NCI-H2081 (cell line): Measurements from ENCODE around the gene BBS9.
"Not testable (repeated sequence)": the region's sequence is repeated elsewhere in the genome, so short reads cannot be mapped to it uniquely, and the experiment has no call there.

Experiments
- DNase-seq, 2 experiments: peaks; one replicate each; lab custom pipeline; 2025; lab: John Stamatoyannopoulos, UW

BBS9 gene

GRCh38 chr7:33432821-33433220, 303.5 kb downstream of the BBS9 start:
- DNase-seq: no peak

GRCh38 chr7:33433357-33433756, 304.0 kb downstream of the BBS9 start:
- no peak for DNase-seq

DNA sequence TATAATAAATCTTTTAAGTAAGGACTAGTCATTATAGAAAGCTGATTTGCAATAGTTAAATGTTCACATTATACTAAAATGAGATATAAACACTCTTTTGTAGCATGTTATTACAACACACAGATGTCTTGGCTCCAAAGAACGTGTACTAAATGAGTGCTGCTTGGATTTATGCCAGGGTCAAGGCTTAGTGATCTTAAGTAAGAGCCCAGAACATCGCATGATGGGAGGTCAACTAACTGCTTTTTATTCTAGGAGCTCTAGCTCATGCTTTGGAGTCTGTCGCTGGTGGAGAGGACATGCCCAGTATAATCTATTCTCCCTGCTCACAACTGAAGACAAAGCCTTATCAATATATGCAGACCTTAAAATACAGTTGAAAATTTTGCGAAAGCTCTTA, 315.1 kb downstream of the BBS9 start:
- DNase-seq: no peak

DNA sequence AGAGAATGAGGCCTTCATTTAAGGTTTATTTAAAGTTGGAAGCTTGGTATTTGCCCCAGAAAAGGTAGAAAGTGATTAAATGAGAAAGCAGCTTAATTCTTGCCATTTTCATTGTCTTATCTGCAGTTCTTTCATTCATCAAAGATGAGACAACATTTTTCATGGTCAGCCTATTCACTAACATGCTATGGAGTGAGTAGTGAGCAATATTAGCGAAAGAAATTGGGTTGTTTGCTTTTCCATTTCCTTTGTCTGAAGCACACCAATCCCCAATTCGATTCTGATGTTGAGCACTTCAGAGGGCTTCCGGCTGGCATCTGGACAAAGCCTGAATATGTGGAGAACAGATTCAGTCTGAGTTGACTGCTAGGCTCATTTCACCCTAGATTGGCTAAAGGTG, 317.2 kb downstream of the BBS9 start:
- DNase-seq: peak in 1 of 2 experiments; percentile 40

DNA sequence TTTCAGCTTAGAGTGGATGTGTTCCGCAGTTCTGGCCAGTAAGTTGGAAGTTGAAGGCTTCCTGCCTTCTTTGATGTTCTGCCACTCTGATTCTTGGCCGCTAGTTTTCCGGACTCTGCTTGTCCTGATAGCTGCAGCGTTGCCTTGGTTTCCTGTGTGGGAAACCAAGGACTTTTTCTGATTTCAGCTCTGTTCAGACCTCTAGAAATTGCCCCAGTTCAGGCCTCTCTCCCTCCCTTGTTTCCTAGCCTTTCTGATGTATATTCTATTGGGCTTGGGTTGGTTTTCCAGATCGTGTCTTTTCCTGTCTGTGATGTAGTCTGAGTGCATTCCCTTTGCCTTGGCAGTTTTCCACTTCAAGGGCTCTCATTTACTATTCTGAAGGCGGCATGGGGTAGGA, 318.7 kb downstream of the BBS9 start:
- no peak for DNase-seq

DNA sequence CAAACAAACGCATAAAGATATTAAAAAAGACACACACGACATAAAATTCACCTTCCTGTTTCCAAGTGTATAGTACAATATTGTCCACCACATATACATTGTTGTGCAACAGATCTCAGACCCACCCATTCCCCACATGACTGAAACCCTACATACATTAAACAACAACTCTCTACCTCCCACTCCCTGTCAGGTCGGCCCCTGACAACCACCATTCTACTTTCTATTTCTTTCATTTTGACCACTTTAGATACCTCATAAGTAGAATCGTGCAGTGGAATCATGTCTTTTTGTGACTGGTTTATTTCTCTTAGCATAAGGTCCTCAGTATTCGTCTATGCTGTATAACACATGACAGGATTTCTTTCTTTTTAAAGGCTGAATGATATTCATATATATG, 320.5 kb downstream of the BBS9 start:
- DNase-seq: no peak

- no peak for DNase-seq
Observed at GRCh38 chr7:33452805-33453502, 323.6 kb downstream of the BBS9 start.

DNA sequence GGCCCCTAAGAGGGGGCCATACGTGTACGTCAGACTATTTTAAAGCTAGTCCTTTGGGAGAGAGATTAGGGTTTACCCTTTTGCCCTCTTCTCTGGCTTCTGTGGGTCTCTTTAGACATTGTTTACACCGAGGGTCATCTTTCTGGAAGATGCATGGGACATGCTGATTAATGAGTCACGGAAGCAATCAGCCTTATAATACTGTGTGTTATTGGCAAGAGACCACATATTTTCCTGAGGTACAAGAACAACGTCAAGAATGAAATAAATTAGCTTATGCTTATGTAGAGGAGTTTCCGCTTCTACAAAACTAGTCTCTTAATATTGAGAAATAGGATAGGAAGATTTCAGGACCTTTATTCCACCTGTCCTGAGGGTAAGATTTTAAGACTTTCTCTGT, 327.7 kb downstream of the BBS9 start:
- DNase-seq: no peak

GRCh38 chr7:33458581-33458980, 329.2 kb downstream of the BBS9 start:
- DNase-seq: no peak

- DNase-seq: peak; percentile 15 to 23
Observed at GRCh38 chr7:33459340-33459751, 330.0 kb downstream of the BBS9 start.

- no peak for DNase-seq
Observed at GRCh38 chr7:33463131-33463530, 333.8 kb downstream of the BBS9 start.

GRCh38 chr7:33466203-33466602, 336.8 kb downstream of the BBS9 start:
- no peak for DNase-seq

DNA sequence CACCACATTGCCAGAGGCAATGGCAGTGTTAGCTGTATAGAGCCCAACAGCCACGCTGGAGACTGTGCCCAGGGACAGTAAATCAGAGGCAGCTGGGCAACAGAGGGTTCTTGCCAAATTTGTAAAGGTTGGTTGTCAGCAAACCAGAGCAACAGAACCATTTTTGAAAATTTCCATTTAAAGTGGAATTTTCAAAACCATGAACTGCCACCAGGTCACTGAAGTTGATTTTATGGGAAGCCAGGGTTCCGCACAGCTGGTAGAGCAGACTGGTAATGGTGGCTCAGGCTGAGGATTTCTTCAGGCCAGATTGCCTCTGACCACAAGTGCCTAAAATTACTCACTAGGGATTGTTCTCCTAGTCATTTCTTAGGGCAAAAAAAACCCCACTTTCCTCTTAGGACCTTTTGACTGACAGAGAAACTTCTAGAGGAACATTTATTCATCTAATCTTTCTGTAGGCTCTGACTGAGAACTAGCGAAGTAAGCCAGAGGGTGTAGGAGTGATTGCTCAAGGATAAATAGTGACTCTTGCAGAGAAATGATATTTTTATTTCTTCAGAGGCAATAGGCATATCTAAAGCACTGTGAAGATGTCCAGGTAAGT, 342.4 kb downstream of the BBS9 start:
- DNase-seq: no peak

DNA sequence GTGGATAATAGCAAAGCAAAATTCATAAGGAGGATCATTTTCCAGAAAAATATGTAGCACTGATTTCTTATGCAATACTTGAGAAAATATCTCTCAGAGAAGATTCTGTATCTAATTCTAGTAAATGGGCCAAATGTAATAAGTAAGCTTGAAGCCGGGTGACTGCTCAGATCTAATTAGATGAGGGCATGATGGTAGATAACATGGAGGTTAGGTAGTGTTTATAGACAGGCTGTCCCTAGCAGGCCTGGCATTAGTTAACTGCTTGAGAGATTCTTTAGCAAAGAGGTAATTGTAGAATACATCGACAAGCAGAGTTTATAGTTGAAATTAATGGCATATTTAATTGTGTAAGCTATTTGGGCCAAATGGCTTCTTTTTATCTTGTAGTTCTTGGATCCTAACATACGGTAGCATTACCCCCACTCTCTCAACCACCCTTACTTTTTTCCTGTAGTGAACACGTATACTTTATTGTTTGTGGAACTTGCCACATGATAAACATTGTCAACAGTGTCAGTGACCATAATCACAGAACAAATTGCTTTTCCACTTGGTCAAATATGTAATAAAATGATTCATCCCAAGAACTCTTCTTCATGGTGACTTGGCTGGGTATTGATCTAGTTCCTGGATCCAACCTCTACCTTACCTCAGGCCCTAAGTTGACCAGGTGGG, 343.1 kb downstream of the BBS9 start:
- no peak for DNase-seq

- DNase-seq: no peak
Observed at GRCh38 chr7:33477719-33478480, 348.5 kb downstream of the BBS9 start.

DNA sequence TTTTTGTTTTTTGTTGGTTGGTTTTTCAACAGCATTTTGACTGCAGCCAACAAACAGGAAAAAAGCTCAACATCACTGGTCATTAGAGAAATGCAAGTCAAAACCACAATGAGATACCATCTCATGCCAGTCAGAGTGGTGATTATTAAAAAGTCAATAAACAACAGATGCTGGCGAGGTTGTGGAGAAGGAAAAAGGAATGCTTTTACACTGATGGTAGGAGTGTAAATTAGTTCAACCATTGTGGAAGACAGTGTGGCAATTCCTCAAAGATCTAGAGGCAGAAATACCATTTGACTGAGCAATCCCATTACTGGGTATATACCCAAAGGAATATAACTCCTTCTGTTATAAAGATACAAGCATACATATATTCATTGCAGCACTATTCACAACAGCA, 355.1 kb downstream of the BBS9 start:
- not testable (repeated sequence) for DNase-seq

- DNase-seq: no peak
Observed at GRCh38 chr7:33485747-33486493, 356.6 kb downstream of the BBS9 start.

DNA sequence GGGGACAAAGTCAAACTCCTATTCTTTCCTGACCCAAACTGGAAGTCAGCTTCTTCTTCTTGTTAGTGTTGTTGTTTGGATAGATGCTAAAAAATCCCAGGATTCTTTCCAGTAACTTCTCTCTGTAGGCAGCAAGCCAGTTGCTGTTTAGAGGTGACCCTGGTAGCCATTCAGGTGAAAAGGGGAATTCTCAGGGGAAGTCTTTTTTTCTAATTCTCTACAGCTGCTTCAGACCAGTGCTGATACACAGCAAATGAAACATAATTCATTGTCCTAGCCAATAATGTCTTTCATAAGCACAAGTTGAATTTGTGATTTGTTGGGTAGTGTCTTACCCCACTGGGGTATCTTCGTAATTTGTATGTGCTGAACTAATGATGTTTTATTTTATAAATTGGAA, 357.3 kb downstream of the BBS9 start:
- no peak for DNase-seq

DNA sequence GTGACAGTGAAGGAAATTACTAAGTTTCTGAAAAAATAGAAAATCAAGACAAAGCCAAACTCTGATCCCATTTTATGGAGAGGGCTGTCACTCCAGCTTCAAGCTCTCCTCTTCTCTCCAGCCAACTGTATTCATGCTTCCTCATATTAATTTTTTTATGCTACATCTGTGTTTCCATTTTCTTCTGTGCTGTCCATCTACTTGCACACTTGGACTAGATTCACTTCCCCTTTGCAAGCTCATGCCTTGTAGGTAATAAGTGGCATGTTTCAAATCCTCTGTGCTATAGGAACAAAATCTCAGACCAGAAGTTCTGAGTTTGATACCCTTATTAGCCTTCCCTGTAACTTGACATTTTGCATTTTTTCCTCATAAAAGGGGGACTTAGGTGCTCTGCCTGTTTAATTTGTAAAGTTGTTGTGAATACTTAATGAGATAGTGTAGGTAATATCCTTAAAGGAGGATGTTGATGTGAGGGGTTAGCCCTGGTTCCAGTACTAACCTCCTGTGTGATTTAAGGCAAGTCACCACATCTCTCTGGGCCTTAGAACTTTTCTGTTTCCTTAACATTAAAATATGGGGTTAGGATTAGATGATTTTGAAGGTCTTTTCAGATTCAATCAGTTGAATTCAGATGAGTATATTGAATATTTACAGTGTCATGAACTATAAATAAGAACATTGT, 358.8 kb downstream of the BBS9 start:
- no peak for DNase-seq

GRCh38 chr7:33494474-33494873, 365.1 kb downstream of the BBS9 start:
- DNase-seq: peak; percentile 55 to 79

- no peak for DNase-seq
Observed at GRCh38 chr7:33495207-33495606, 365.8 kb downstream of the BBS9 start.
